Liver (tissue), 3 donors: ENCODE results near the gene ATP1B2.

ENCODE experiments used
- EGR1 ChIP-seq, 2 donors: IDR thresholded peaks; 2 replicates each; pipeline ENCODE4 v1.6.1; 2016 to 2018; ENCODE audit warnings: antibody characterized with exemption in 2 of 2, low read depth in 2 of 2
- GABPA ChIP-seq, 2 donors: IDR thresholded peaks in 1 of 2; conservative IDR thresholded peaks in 1 of 2; 2 replicates each; pipeline ENCODE4 v1.6.1; 2016; ENCODE audit warnings: antibody characterized with exemption in 2 of 2, mild to moderate bottlenecking in 1 of 2, moderate library complexity in 1 of 2
- HNF4G ChIP-seq: IDR thresholded peaks from 2 replicates; pipeline ENCODE4 v1.6.1; 2016; ENCODE audit warnings: antibody characterized with exemption
- RXRA ChIP-seq, 2 donors: IDR thresholded peaks; 2 replicates each; pipeline ENCODE4 v1.6.1; 2017 to 2018; ENCODE audit warnings: antibody characterized with exemption in 2 of 2, mild to moderate bottlenecking in 1 of 2
- TAF1 ChIP-seq: conservative IDR thresholded peaks from 2 replicates; pipeline ENCODE4 v1.6.1; 2016; ENCODE audit warnings: antibody characterized with exemption, mild to moderate bottlenecking
- TF ChIP-seq, protein P1 (sequence below): fragments of 150-350 bp; IDR thresholded peaks from 2 replicates; pipeline ENCODE4 v1.5.1; 2017; ENCODE audit warnings: improper control_type of control experiment, low read depth, low read length; ENCODE audit not compliant: missing input control
- TF ChIP-seq, protein P2 (sequence below): IDR thresholded peaks from 2 replicates; pipeline ENCODE4 v1.6.1; 2016; ENCODE audit warnings: antibody characterized with exemption, mild to moderate bottlenecking
- TF ChIP-seq, protein P3 (sequence below): IDR thresholded peaks from 2 replicates; pipeline ENCODE4 v1.6.1; 2016; ENCODE audit warnings: antibody characterized with exemption
- TF ChIP-seq, protein P4 (sequence below): IDR thresholded peaks from 2 replicates; pipeline ENCODE4 v1.6.1; 2016; ENCODE audit warnings: antibody characterized with exemption
- TF ChIP-seq, protein P5 (sequence below): IDR thresholded peaks from 2 replicates; pipeline ENCODE4 v1.6.1; 2016; ENCODE audit warnings: antibody characterized with exemption
- donor health status: healthy.
- donor health status: healthy.

DNA sequence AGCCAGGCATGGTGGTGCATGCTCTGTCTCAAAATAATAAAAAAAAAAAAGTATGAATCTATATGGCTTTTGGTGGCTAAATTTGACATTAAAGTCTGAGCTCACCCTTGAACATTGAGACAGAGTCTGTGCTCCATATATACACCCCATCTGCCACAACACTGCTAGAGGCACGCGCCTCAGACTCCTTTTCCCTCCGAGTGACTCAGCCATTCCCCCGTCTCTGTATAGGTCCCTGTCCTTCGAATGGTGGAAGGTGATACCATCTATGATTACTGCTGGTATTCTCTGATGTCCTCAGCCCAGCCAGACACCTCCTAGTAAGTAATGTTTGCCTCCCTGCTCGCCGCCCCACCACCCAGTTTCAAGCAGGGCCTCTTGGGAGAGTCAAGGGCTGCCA, 49.8 kb downstream of the ATP1B2 start:
- TF ChIP-seq, protein P1, sequence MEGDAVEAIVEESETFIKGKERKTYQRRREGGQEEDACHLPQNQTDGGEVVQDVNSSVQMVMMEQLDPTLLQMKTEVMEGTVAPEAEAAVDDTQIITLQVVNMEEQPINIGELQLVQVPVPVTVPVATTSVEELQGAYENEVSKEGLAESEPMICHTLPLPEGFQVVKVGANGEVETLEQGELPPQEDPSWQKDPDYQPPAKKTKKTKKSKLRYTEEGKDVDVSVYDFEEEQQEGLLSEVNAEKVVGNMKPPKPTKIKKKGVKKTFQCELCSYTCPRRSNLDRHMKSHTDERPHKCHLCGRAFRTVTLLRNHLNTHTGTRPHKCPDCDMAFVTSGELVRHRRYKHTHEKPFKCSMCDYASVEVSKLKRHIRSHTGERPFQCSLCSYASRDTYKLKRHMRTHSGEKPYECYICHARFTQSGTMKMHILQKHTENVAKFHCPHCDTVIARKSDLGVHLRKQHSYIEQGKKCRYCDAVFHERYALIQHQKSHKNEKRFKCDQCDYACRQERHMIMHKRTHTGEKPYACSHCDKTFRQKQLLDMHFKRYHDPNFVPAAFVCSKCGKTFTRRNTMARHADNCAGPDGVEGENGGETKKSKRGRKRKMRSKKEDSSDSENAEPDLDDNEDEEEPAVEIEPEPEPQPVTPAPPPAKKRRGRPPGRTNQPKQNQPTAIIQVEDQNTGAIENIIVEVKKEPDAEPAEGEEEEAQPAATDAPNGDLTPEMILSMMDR, result no peak
- TF ChIP-seq, protein P2, sequence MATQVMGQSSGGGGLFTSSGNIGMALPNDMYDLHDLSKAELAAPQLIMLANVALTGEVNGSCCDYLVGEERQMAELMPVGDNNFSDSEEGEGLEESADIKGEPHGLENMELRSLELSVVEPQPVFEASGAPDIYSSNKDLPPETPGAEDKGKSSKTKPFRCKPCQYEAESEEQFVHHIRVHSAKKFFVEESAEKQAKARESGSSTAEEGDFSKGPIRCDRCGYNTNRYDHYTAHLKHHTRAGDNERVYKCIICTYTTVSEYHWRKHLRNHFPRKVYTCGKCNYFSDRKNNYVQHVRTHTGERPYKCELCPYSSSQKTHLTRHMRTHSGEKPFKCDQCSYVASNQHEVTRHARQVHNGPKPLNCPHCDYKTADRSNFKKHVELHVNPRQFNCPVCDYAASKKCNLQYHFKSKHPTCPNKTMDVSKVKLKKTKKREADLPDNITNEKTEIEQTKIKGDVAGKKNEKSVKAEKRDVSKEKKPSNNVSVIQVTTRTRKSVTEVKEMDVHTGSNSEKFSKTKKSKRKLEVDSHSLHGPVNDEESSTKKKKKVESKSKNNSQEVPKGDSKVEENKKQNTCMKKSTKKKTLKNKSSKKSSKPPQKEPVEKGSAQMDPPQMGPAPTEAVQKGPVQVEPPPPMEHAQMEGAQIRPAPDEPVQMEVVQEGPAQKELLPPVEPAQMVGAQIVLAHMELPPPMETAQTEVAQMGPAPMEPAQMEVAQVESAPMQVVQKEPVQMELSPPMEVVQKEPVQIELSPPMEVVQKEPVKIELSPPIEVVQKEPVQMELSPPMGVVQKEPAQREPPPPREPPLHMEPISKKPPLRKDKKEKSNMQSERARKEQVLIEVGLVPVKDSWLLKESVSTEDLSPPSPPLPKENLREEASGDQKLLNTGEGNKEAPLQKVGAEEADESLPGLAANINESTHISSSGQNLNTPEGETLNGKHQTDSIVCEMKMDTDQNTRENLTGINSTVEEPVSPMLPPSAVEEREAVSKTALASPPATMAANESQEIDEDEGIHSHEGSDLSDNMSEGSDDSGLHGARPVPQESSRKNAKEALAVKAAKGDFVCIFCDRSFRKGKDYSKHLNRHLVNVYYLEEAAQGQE, result no peak
- TF ChIP-seq EGR1 (IDR thresholded peaks at IDR 0.05; ENCODE audit: low read depth in 2 of 2) (no peak), RXRA (IDR thresholded peaks at IDR 0.05) (no peak), HNF4G (no peak), TAF1 (no peak), GABPA (IDR thresholded peaks at IDR 0.05 in 1 of 2, conservative IDR thresholded peaks at IDR 0.05 in 1 of 2) (no peak)
- TF ChIP-seq, protein P3, sequence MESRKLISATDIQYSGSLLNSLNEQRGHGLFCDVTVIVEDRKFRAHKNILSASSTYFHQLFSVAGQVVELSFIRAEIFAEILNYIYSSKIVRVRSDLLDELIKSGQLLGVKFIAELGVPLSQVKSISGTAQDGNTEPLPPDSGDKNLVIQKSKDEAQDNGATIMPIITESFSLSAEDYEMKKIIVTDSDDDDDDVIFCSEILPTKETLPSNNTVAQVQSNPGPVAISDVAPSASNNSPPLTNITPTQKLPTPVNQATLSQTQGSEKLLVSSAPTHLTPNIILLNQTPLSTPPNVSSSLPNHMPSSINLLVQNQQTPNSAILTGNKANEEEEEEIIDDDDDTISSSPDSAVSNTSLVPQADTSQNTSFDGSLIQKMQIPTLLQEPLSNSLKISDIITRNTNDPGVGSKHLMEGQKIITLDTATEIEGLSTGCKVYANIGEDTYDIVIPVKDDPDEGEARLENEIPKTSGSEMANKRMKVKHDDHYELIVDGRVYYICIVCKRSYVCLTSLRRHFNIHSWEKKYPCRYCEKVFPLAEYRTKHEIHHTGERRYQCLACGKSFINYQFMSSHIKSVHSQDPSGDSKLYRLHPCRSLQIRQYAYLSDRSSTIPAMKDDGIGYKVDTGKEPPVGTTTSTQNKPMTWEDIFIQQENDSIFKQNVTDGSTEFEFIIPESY, result no peak
- TF ChIP-seq, protein P4, sequence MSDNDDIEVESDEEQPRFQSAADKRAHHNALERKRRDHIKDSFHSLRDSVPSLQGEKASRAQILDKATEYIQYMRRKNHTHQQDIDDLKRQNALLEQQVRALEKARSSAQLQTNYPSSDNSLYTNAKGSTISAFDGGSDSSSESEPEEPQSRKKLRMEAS, result no peak
- TF ChIP-seq, protein P5, sequence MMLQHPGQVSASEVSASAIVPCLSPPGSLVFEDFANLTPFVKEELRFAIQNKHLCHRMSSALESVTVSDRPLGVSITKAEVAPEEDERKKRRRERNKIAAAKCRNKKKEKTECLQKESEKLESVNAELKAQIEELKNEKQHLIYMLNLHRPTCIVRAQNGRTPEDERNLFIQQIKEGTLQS, result no peak
